Immature natural killer cell (primary cell): Measurements from ENCODE around the gene TRIL. TPM values are rescaled to one million over a fixed set of nuclear protein-coding genes. Genes with fewer than 3 reads are reported as not detected.

Experiments used
- DNase-seq, 3 donors: peaks; one replicate each; pipeline ENCODE4 v3.0.0; 2022; ENCODE audit warnings: mixed read lengths in 1 of 3
- H3K27ac Mint-ChIP-seq, 6 donors: one replicate each; pipeline ENCODE4 v1.8.0; 2020; ENCODE audit warnings: mixed read lengths in 6 of 6, mild to moderate bottlenecking in 5 of 6, inconsistent platforms in 4 of 6, moderate library complexity in 3 of 6
- H3K27me3 Mint-ChIP-seq, 3 donors: one replicate each; pipeline ENCODE4 v1.8.0; 2020 to 2021; ENCODE audit warnings: low read depth in 3 of 3, mild to moderate bottlenecking in 3 of 3, mixed read lengths in 3 of 3, moderate library complexity in 3 of 3, inconsistent platforms in 1 of 3
- H3K36me3 Mint-ChIP-seq, 3 donors: one replicate each; pipeline ENCODE4 v1.8.0; 2020; ENCODE audit warnings: mixed read lengths in 3 of 3, inconsistent platforms in 2 of 3, mild to moderate bottlenecking in 2 of 3
- H3K4me1 Mint-ChIP-seq, 2 donors: one replicate each; pipeline ENCODE4 v1.8.0; 2020; ENCODE audit warnings: inconsistent platforms in 2 of 2, mild to moderate bottlenecking in 2 of 2, mixed read lengths in 2 of 2, moderate library complexity in 1 of 2
- H3K4me3 Mint-ChIP-seq, 5 donors: one replicate each; pipeline ENCODE4 v1.8.0; 2020; ENCODE audit warnings: mild to moderate bottlenecking in 5 of 5, mixed read lengths in 5 of 5, inconsistent platforms in 3 of 5, moderate library complexity in 3 of 5
- H3K9me3 Mint-ChIP-seq, 6 donors: one replicate each; pipeline ENCODE4 v1.8.0; 2020; ENCODE audit warnings: mild to moderate bottlenecking in 6 of 6, mixed read lengths in 6 of 6, inconsistent platforms in 4 of 6, moderate library complexity in 3 of 6
- polyA plus RNA-seq, 3 donors: library from polyadenylated mRNA; unstranded; fragments of 300-500 nt; fragmentation: Illumina TruSeq; gene quantifications; one replicate each; pipeline ENCODE4 v1.2.3, GENCODE V29; 2021

TRIL gene
- polyA plus RNA-seq, 3 donors from 2014 or later = not detected

DNA sequence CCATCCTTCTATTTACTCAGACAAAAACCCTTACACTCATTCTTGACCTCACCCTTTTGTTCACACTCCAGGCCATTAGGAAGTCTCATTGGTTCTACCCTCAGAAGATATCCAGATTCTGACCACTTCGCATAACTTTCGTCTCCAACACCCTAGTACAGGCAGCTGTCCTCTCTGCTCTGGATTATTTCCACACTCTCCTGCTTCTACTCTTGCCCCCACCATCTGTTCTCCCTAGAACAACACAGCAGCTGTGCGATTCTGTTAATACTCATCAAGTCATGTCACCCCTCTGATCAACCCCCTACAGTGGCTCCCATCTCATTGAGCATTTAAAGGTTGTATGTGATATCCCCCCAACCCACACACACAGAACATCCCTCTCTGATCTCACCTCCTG, 15.5 kb upstream of the TRIL start:
- H3K27ac Mint-ChIP-seq = no peak overlapping the region
- H3K9me3 Mint-ChIP-seq = peaks cover 13 to 36% (median 21%) of the 10 kb centered on the region in 6 donors
- peaks cover 4 to 15% (median 14%) of the 10 kb centered on the region in 3 donors for H3K36me3 Mint-ChIP-seq
- no peak for DNase-seq
- H3K4me1 Mint-ChIP-seq = no peaks in the 10 kb centered on the region
- H3K27me3 Mint-ChIP-seq = peaks cover 0 to 8% (median 5%) of the 10 kb centered on the region in 3 donors
- no peak overlapping the region for H3K4me3 Mint-ChIP-seq

DNA sequence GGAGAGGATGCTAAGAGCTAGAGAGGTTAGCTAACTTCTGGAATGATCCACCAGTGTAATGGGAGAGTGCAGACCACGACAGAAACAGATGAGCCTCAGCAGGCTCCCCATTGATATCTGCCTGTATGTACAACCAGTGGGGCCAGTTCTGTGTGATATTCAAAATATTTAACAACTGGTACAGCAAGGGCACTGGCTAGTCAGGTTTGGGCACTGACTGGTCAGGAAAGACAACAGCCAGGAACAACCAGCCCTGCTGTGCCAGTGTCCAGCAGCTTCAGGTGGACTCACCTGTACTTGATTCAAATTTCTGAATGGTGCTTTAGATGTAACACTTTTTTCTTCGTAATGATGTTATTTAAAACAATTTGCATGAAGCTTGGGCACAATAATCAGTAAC, 5.9 kb upstream of the TRIL start:
- peaks cover 0 to 2% of the 10 kb centered on the region in 2 donors for H3K4me1 Mint-ChIP-seq
- H3K9me3 Mint-ChIP-seq = peaks cover 0 to 3% (median 0%) of the 10 kb centered on the region in 6 donors
- H3K27ac Mint-ChIP-seq = no peak overlapping the region
- H3K27me3 Mint-ChIP-seq = peaks cover 0 to 10% (median 4%) of the 10 kb centered on the region in 3 donors
- no peak for DNase-seq
- no peaks in the 10 kb centered on the region for H3K36me3 Mint-ChIP-seq
- no peak overlapping the region for H3K4me3 Mint-ChIP-seq

DNA sequence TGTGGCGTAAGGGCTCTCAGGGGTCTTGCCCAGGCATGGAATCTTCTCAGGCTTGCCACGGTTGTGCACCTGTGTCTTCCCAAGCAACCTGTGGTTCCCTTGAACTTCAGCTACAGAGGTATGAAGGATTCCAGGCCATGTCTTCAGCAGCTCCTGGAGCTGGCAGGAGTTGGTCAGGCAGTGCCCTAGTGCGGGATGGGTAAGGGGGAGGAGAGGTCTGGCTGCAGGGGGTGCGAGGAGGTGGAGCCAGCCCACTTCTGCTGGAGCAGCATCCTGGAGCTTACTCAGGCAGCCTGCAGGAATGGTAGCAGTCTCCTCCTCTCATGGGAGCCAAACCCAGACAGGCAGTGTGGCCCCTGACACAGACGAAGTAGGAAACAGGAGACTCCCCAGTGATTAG, 3.8 kb upstream of the TRIL start:
- Mint-ChIP-seq H3K4me1 (peaks cover 5 to 14% of the 10 kb centered on the region in 2 donors), H3K27ac (no peak overlapping the region), H3K9me3 (peaks cover 0 to 3% (median 0%) of the 10 kb centered on the region in 6 donors), H3K4me3 (no peak overlapping the region), H3K27me3 (peaks cover 3 to 11% (median 10%) of the 10 kb centered on the region in 3 donors), H3K36me3 (no peaks in the 10 kb centered on the region)
- no peak for DNase-seq

DNA sequence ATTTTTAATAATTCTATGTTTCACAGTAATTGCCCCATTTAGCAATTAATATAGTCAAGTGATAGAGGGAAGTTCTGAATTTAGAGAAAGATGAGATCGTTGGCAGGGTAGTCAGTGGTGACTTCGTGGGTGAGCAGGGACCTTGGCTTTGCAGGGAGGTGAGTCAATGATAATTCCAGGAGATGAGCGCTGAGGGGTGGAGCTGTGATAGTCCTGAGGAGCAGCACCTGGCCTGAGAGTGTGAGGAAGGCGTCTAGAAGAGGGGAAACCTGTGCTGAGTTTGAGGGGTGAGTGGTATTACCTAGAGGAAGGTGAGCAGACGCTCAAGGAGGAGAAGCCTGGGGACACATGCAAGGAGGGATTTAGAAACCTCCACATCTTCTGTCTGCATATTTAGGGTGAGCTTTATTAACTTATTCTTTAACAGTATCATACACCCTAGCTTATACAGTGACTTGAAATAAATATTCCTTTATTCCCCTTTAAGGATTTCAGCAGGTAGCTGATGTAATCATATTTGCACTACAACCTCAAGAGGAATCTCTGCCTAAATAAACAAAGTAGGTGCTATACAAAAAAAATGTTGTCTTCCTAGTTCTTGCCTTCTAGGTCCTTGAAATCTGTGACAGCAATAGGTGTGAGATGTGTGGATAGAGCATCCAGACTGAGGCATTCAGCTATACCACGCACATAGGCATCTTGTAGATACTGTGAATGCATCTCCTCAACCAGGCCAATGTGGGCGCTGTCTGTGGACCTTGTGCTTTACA, 2.1 kb upstream of the TRIL start:
- Mint-ChIP-seq H3K4me3 (no peak overlapping the region), H3K27me3 (peaks cover 3 to 11% (median 10%) of the 10 kb centered on the region in 3 donors), H3K4me1 (peaks cover 5 to 17% of the 10 kb centered on the region in 2 donors)

DNA sequence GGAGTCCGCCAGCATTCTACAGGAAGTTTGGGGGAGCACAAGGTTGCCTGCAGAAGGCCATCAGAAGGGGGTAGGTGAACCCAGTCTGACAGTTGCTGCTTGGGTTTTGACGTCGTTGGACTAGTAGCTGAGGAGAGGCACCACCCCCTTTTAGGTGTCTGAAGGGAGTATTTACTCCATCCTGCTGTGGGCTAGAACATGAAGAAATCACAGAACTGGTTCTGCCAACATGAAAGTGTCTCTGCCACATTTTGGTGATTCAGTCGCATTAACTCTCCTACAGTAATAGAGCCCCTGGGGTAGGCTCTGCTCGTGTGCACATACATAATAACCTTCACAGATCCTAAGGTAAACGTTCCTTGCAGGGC, 834 bp upstream of the TRIL start:
- H3K27me3 Mint-ChIP-seq = peaks cover 5 to 10% (median 8%) of the 10 kb centered on the region in 3 donors
- peaks cover 5 to 22% of the 10 kb centered on the region in 2 donors for H3K4me1 Mint-ChIP-seq
- peak overlapping the region in 3 of 5 donors; percentile 14 to 54 (median 22) for H3K4me3 Mint-ChIP-seq
- no peaks in the 10 kb centered on the region for H3K9me3 Mint-ChIP-seq
- H3K27ac Mint-ChIP-seq = no peak overlapping the region
- no peak for DNase-seq
- no peaks in the 10 kb centered on the region for H3K36me3 Mint-ChIP-seq

More for the DNA sequence above, 2.1 kb upstream of the TRIL start:
- no peak for DNase-seq
- Mint-ChIP-seq H3K27ac (no peak overlapping the region), H3K9me3 (no peaks in the 10 kb centered on the region), H3K36me3 (no peaks in the 10 kb centered on the region)

DNA sequence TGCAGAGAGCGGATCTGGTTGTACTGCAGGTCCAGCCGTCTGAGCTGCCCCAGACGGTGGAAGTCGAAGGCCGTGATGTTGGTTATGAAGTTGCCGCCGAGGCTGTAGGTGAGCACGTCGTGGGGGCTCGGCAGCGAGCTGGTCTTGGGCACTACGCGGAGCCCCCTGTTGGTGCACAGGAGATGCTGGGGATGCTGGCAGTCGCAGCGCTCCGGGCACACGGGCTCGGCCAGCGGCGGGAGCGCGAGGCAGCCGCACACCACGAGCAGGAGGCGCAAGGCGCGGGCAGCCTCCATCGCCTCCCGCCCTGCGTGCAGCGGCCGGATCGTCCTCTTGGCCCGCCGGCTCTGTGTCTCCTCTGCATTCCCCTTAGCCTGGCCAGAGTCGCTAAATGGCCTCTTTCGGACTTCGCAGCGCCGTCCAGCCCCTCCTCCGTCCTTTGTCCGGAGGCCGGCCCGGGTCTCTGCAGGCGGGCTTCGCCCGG, 337 bp downstream of the TRIL start:
- Mint-ChIP-seq H3K4me3 (peak overlapping the region; percentile 69 to 78 (median 75)), H3K4me1 (peaks cover 5 to 22% of the 10 kb centered on the region in 2 donors), H3K9me3 (no peaks in the 10 kb centered on the region), H3K27me3 (peaks cover 7 to 13% (median 11%) of the 10 kb centered on the region in 3 donors), H3K27ac (no peak overlapping the region), H3K36me3 (no peaks in the 10 kb centered on the region)
- peak in 1 of 3 donors; percentile 6 for DNase-seq

DNA sequence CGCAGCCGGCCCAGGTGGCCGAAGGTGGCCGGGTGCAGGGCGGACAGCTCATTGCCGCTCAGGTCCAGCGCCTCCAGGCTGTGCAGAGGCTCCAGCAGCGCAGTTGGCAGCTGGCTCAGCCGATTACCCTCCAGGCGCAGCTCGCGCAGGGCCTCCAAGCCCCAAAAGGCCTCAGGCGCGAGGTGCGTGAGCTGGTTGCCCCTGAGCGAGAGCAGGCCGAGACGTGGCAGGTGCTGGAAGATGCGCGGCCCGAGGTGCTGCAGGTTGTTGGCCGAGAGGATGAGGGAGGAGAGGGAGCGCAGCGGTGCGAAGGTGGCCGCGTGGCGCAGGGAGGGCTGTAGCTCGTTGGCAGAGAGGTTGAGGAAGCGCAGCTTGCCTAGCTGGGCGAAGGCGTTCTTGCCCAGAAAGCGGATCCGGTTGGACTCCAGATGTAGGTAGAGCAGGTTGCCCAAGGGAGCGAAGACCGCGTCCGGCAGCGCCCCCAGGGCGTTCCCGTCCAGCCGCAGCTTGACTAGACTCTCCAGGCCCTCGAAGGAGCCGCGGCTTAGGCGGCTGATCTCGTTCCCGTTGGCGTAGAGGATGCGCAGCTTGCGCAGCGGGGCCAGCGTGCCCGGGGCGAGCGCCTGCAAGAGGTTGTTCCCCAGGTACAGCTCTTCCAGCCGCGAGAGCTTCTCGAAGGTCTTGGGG, 923 bp downstream of the TRIL start:
- DNase-seq = peak in 2 of 3 donors; percentile 1 to 5
- Mint-ChIP-seq H3K36me3 (no peaks in the 10 kb centered on the region), H3K27ac (no peak overlapping the region), H3K27me3 (peaks cover 7 to 13% (median 11%) of the 10 kb centered on the region in 3 donors), H3K9me3 (no peaks in the 10 kb centered on the region), H3K4me3 (peak overlapping the region; percentile 69 to 78 (median 75)), H3K4me1 (peaks cover 5 to 22% of the 10 kb centered on the region in 2 donors)

DNA sequence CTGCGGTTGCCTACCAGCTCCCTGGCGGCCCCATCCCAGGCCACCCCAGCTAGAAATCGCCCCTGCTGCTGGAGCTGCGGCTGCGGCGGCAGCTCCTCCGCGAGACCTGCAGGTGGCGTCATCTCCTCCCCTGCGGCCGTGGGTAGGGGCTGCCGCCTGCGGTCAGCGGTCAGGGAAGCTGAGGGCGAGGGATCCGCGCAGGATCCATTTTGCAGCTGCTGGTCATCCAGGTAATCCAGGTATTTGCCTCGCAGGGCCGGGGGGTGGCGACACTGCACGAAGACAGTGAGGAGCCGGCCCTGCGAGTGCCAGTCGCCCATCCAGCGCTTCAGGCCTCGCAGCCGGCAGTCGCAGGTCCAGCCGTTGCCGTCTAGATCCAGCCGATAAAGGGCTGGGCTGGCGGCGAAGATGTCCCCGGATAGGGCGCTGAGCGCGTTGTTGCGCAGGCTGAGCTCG, 1.5 kb downstream of the TRIL start:
- H3K27ac Mint-ChIP-seq = no peak overlapping the region
- DNase-seq = peak; percentile 26 to 38 (median 35)
- H3K27me3 Mint-ChIP-seq = peaks cover 3 to 11% (median 11%) of the 10 kb centered on the region in 3 donors
- no peaks in the 10 kb centered on the region for H3K9me3 Mint-ChIP-seq
- peak overlapping the region; percentile 30 to 78 (median 70) for H3K4me3 Mint-ChIP-seq
- H3K4me1 Mint-ChIP-seq = peaks cover 5 to 22% of the 10 kb centered on the region in 2 donors
- no peaks in the 10 kb centered on the region for H3K36me3 Mint-ChIP-seq

DNA sequence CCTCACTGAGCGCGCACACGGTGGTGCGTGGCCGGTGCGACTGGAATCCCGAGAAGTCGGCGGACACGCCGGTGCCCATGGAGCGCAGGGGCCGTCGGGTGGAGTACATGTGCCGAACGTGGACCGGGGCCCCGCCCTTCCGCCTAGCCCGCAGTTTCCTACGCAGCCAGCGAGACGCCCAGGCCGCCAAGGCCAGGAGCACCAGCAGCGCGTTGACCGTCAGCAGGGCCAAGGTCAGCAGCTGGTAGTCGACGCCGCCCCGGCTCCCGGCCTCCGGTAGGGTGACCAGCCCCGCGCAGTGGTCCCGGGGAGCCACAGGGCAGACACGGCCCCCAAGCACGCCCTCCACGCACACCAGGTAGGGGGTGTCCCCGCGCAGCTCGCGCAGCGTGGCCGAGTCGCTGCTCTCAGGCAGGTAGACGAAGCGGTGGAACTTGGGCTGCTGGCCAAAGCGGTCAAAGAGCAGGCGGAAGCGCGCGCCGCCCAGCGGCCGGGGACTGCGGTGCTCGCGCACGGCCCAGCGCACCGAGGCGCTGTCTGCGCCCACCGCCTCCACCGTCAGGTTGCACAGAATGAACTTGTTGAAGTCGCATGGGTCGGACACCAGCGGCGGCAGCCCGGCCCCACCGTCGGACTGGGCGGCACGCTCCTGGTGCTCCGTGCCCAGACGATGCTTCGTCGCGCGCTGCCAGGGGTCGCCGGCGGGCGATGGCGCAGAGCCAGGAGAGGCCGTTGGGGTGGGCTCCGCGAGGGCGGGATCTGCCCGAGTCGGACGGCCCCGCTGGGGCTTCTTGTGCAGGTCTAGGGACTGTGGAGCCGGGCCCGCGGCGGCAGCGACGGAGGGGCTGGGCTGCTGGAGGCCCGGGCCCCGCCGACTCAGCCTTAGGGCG, 2.2 kb downstream of the TRIL start:
- H3K9me3 Mint-ChIP-seq = no peaks in the 10 kb centered on the region
- peaks cover 3 to 14% (median 11%) of the 10 kb centered on the region in 3 donors for H3K27me3 Mint-ChIP-seq

DNA sequence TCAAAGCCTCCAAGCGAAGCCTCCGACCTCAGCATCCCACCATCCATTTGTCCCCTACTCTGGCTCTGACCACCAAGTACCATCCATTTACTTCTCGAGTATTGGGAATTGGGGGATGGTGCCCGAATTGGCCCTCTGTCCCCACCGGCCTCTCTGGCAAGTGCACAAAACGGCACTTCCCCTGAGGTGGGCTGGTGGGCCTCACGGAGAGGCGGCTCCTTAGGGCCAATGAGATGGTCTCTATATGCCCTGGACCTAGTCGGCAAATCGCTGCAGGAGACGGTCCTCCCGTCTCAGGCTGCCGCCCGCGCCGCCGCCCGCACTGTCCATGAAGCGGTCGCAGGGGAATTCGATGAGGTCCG, 2.8 kb downstream of the TRIL start:
- Mint-ChIP-seq H3K4me3 (peak overlapping the region; percentile 45 to 75 (median 63)), H3K9me3 (no peaks in the 10 kb centered on the region), H3K27me3 (peaks cover 3 to 14% (median 11%) of the 10 kb centered on the region in 3 donors), H3K4me1 (peaks cover 5 to 22% of the 10 kb centered on the region in 2 donors), H3K36me3 (no peaks in the 10 kb centered on the region), H3K27ac (no peak overlapping the region)
- no peak for DNase-seq

More for the DNA sequence above, 2.2 kb downstream of the TRIL start:
- DNase-seq = peak; percentile 22 to 51 (median 30)
- no peak overlapping the region for H3K27ac Mint-ChIP-seq
- no peaks in the 10 kb centered on the region for H3K36me3 Mint-ChIP-seq
- H3K4me3 Mint-ChIP-seq = peak overlapping the region; percentile 45 to 75 (median 63)
- peaks cover 5 to 22% of the 10 kb centered on the region in 2 donors for H3K4me1 Mint-ChIP-seq

DNA sequence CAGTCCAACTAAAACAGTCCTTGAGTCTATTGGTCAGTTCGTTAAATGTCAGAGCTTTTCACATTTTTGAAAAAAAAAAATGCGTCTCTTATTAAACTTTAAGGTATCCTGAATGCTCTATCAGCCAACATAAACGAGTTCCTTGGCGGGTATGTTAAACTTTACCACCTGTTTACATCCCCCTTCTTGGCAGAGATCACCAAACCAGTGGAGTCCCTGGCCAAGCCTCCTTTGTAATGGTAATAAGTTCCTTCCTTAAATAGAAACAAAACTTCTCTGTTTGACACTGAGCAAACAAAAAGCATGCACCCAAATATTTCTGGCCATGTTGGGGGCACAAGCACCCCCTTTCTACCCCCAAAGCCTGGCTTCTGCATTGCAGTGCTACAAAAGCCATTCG, 3.2 kb downstream of the TRIL start:
- H3K9me3 Mint-ChIP-seq = no peaks in the 10 kb centered on the region
- H3K4me3 Mint-ChIP-seq = peak overlapping the region in 4 of 5 donors; percentile 35 to 65 (median 62)
- DNase-seq = no peak
- H3K27ac Mint-ChIP-seq = no peak overlapping the region
- H3K36me3 Mint-ChIP-seq = no peaks in the 10 kb centered on the region
- H3K4me1 Mint-ChIP-seq = peaks cover 5 to 22% of the 10 kb centered on the region in 2 donors
- H3K27me3 Mint-ChIP-seq = peaks cover 3 to 14% (median 11%) of the 10 kb centered on the region in 3 donors

DNA sequence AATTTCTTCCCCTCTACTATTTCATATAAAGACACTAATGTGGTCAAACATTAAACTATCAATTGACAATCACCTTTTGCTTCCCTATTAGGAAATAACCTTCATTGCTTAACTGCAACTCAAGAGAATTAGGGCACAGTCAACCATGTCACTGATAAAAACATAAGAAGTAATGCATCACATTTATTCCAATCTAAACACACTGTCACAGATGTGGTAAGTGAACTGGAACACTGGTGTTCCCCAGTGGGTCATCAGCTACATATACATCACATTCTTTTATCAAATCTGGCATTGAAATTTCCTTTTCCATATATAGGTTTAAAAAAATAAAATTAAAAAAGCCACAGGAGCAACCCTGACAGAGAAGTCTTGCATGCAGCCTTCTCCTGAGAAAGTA, 3.7 kb downstream of the TRIL start:
- H3K4me3 Mint-ChIP-seq = no peak overlapping the region
- no peak overlapping the region for H3K27ac Mint-ChIP-seq
- H3K36me3 Mint-ChIP-seq = no peaks in the 10 kb centered on the region
- peaks cover 5 to 22% of the 10 kb centered on the region in 2 donors for H3K4me1 Mint-ChIP-seq
- H3K9me3 Mint-ChIP-seq = no peaks in the 10 kb centered on the region
- no peak for DNase-seq
- H3K27me3 Mint-ChIP-seq = peaks cover 3 to 14% (median 11%) of the 10 kb centered on the region in 3 donors

DNA sequence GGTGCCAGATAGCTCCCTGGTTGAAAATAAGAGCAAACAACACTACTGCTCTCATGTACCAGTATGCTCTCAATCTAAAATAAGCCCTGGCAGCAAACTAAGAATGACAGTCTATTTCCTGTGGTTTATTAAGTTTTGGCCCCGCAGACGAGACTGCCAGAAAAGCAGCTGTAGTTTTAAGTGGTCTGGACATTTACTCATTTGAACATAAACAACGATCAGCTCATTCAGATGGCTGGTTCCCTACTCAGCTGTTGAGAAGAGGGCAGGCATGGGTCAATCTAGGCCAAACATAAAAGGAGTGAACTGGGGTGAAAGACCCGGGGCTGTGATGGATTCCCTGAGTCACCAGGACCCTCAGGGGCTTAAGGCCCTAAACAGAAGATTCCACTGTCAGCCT, 4.5 kb downstream of the TRIL start:
- Mint-ChIP-seq H3K9me3 (no peaks in the 10 kb centered on the region), H3K4me3 (no peak overlapping the region), H3K4me1 (peaks cover 5 to 16% of the 10 kb centered on the region in 2 donors), H3K36me3 (no peaks in the 10 kb centered on the region), H3K27me3 (peaks cover 0 to 14% (median 12%) of the 10 kb centered on the region in 3 donors), H3K27ac (no peak overlapping the region)
- no peak for DNase-seq
